Activated CD8-positive, alpha-beta T cell treated with anti-CD3 and anti-CD28 coated beads, Interleukin-2, amount 10 ng/mL, durations not matched to agents 7 days and 5 days (primary cell): Measurements from ENCODE around the gene DHX57. TPM values are rescaled to one million over a fixed set of nuclear protein-coding genes. Genes with fewer than 3 reads are reported as not detected.
"Not testable (repeated sequence)": the region's sequence is repeated elsewhere in the genome, so short reads cannot be mapped to it uniquely, and the experiment has no call there.

Source experiments
- ATAC-seq: fragments of 150-1000 bp; cut with Tn5 transposase; one replicate; pipeline ENCODE4 v1.10.0; 2021; ENCODE audit warnings: moderate library complexity
- CTCF ChIA-PET: fragments of 350-600 bp; sonication (Branson Sonifier 250); formaldehyde crosslinking; loops from one replicate; lab custom pipeline; 2021; ENCODE audit warnings: antibody characterized with exemption; lab: Charles Lee
- POLR2A ChIA-PET: fragments of 350-600 bp; sonication (Branson Sonifier 250); formaldehyde crosslinking; loops from one replicate; lab custom pipeline; 2021; ENCODE audit warnings: antibody characterized with exemption; lab: Charles Lee
- DNase-seq: peaks from one replicate; pipeline ENCODE4 v3.0.0-alpha.2; 2020
- H3K27ac Mint-ChIP-seq: one replicate; pipeline ENCODE4 v1.8.0; 2021; ENCODE audit warnings: mild to moderate bottlenecking, mixed read lengths
- H3K27me3 Mint-ChIP-seq: one replicate; pipeline ENCODE4 v1.8.0; 2021; ENCODE audit warnings: low read depth, mixed read lengths
- H3K36me3 Mint-ChIP-seq: one replicate; pipeline ENCODE4 v1.8.0; 2021; ENCODE audit warnings: low read depth, mixed read lengths
- H3K4me1 Mint-ChIP-seq: one replicate; pipeline ENCODE4 v1.8.0; 2021; ENCODE audit warnings: low read depth, mixed read lengths
- H3K4me3 Mint-ChIP-seq: one replicate; pipeline ENCODE4 v1.8.0; 2021; ENCODE audit warnings: mild to moderate bottlenecking, mixed read lengths
- H3K9me3 Mint-ChIP-seq: one replicate; pipeline ENCODE4 v1.8.0; 2022; ENCODE audit warnings: mixed read lengths; ENCODE audit not compliant: insufficient read depth
- total RNA-seq, 2 experiments: library from RNA; stranded (reverse); gene quantifications; one replicate each; pipeline ENCODE4 v1.2.3, GENCODE V29; 2021

Gene DHX57
- total RNA-seq, 2 experiments from 2014 or later = 13.4 to 15.3 TPM

GRCh38 chr2:38775097-38775920, 100.4 kb downstream of the DHX57 start:
- no peak for ATAC-seq
- CTCF ChIA-PET = interaction anchor here (1.4 kb wide), 1 partner anchor 59 kb away, joined by 4 read pairs; no protein-coding TSS in a partner anchor
- no peak for DNase-seq
- Mint-ChIP-seq H3K9me3 (no peaks in the 10 kb centered on the region), H3K4me3 (no peak overlapping the region), H3K4me1 (peaks cover 18% of the 10 kb centered on the region), H3K27me3 (peaks cover 16% of the 10 kb centered on the region), H3K27ac (no peak overlapping the region), H3K36me3 (peaks cover 5% of the 10 kb centered on the region)
- POLR2A ChIA-PET = interaction anchor here (2.5 kb wide), 1 partner anchor 24 kb away, joined by 23 read pairs; the partner anchor contains the start of gene SRSF7

GRCh38 chr2:38771632-38772031, 104.1 kb downstream of the DHX57 start:
- H3K4me3 Mint-ChIP-seq = no peak overlapping the region
- no peaks in the 10 kb centered on the region for H3K36me3 Mint-ChIP-seq
- H3K4me1 Mint-ChIP-seq = peaks cover 4% of the 10 kb centered on the region
- no peak overlapping the region for H3K27ac Mint-ChIP-seq
- ATAC-seq (no peak), DNase-seq (no peak)
- ChIA-PET CTCF (no interaction called here), POLR2A (interaction anchor here (5.2 kb wide), 1 partner anchor 20 kb away, joined by 35 read pairs; the partner anchor contains the start of gene SRSF7)
- H3K27me3 Mint-ChIP-seq = peaks cover 16% of the 10 kb centered on the region
- H3K9me3 Mint-ChIP-seq = no peaks in the 10 kb centered on the region

- Mint-ChIP-seq H3K27ac (no peak overlapping the region), H3K4me1 (peaks cover 13% of the 10 kb centered on the region), H3K27me3 (no peaks in the 10 kb centered on the region), H3K4me3 (no peak overlapping the region), H3K9me3 (no peaks in the 10 kb centered on the region), H3K36me3 (no peaks in the 10 kb centered on the region)
- no peak for ATAC-seq
- ChIA-PET CTCF (no interaction called here), POLR2A (no interaction called here)
- no peak for DNase-seq
These were observed 110.2 kb downstream of the DHX57 start for GRCh38 chr2:38765551-38765950.

- no peak overlapping the region for H3K27ac Mint-ChIP-seq
- peaks cover 13% of the 10 kb centered on the region for H3K4me1 Mint-ChIP-seq
- no peaks in the 10 kb centered on the region for H3K27me3 Mint-ChIP-seq
- ATAC-seq = no peak
- no peaks in the 10 kb centered on the region for H3K9me3 Mint-ChIP-seq
- POLR2A ChIA-PET = interaction anchor here (6.3 kb wide), 1 partner anchor 14 kb away, joined by 84 read pairs; the partner anchor contains the start of gene SRSF7
- no peak overlapping the region for H3K4me3 Mint-ChIP-seq
- no peaks in the 10 kb centered on the region for H3K36me3 Mint-ChIP-seq
- no peak for DNase-seq
- CTCF ChIA-PET = interaction anchor here (1.2 kb wide), 1 partner anchor 174 kb away, joined by 3 read pairs; no protein-coding TSS in a partner anchor
These were observed 110.6 kb downstream of the DHX57 start for GRCh38 chr2:38765149-38765548.

- CTCF ChIA-PET = interaction anchor here (0.9 to 1.9 kb wide), 5 partner anchors 13 to 182 kb away, joined by 3 to 5 read pairs (median 4); partner anchors contain the start of genes GEMIN6 and SRSF7
- POLR2A ChIA-PET = interaction anchor here (1.1 to 6.3 kb wide), 2 partner anchors 12 to 18 kb away, joined by 3 to 84 read pairs; partner anchors contain the start of gene SRSF7
- no peak for ATAC-seq
- Mint-ChIP-seq H3K27me3 (no peaks in the 10 kb centered on the region), H3K4me1 (peaks cover 13% of the 10 kb centered on the region), H3K36me3 (no peaks in the 10 kb centered on the region), H3K27ac (no peak overlapping the region), H3K4me3 (no peak overlapping the region), H3K9me3 (no peaks in the 10 kb centered on the region)
- DNase-seq = no peak
These were observed 112.0 kb downstream of the DHX57 start for GRCh38 chr2:38763728-38764127.

- H3K36me3 Mint-ChIP-seq = no peaks in the 10 kb centered on the region
- POLR2A ChIA-PET = interaction anchor here (1.1 to 6.3 kb wide), 2 partner anchors 12 to 17 kb away, joined by 3 to 84 read pairs; partner anchors contain the start of gene SRSF7
- CTCF ChIA-PET = interaction anchor here (1.4 to 1.9 kb wide), 3 partner anchors 12 to 182 kb away, joined by 4 to 5 read pairs (median 4); partner anchors contain the start of genes GEMIN6 and SRSF7
- peaks cover 13% of the 10 kb centered on the region for H3K4me1 Mint-ChIP-seq
- ATAC-seq (peak; percentile 85), DNase-seq (peak; percentile 55)
- H3K9me3 Mint-ChIP-seq = no peaks in the 10 kb centered on the region
- peak overlapping the region; percentile 33 for H3K27ac Mint-ChIP-seq
- no peak overlapping the region for H3K4me3 Mint-ChIP-seq
- no peaks in the 10 kb centered on the region for H3K27me3 Mint-ChIP-seq
These were observed 112.5 kb downstream of the DHX57 start for GRCh38 chr2:38763228-38763627.

- CTCF ChIA-PET, H3K27ac Mint-ChIP-seq, H3K36me3 Mint-ChIP-seq, DNase-seq, H3K4me3 Mint-ChIP-seq, POLR2A ChIA-PET, H3K9me3 Mint-ChIP-seq, ATAC-seq, H3K27me3 Mint-ChIP-seq: not testable (repeated sequence)
- peaks cover 14% of the 10 kb centered on the region for H3K4me1 Mint-ChIP-seq
These were observed 119.8 kb downstream of the DHX57 start for GRCh38 chr2:38755891-38756290.

GRCh38 chr2:38754506-38754905, 121.2 kb downstream of the DHX57 start:
- ChIA-PET CTCF (no interaction called here), POLR2A (interaction anchor here (1.0 to 1.6 kb wide), 2 partner anchors 11 to 153 kb away, joined by 3 to 4 read pairs; no protein-coding TSS in a partner anchor)
- no peaks in the 10 kb centered on the region for H3K27me3 Mint-ChIP-seq
- ATAC-seq = no peak
- no peaks in the 10 kb centered on the region for H3K9me3 Mint-ChIP-seq
- H3K4me3 Mint-ChIP-seq = peak overlapping the region; percentile 73
- peak overlapping the region; percentile 83 for H3K27ac Mint-ChIP-seq
- H3K36me3 Mint-ChIP-seq = peaks cover 15% of the 10 kb centered on the region
- H3K4me1 Mint-ChIP-seq = peaks cover 17% of the 10 kb centered on the region
- DNase-seq = no peak

- ChIA-PET POLR2A (interaction anchor here (1.0 to 1.6 kb wide), 2 partner anchors 10 to 153 kb away, joined by 3 to 4 read pairs; no protein-coding TSS in a partner anchor), CTCF (no interaction called here)
- Mint-ChIP-seq H3K27me3 (no peaks in the 10 kb centered on the region), H3K27ac (peak overlapping the region; percentile 82), H3K9me3 (no peaks in the 10 kb centered on the region), H3K4me1 (peaks cover 20% of the 10 kb centered on the region), H3K4me3 (peak overlapping the region; percentile 69), H3K36me3 (peaks cover 20% of the 10 kb centered on the region)
- DNase-seq (no peak), ATAC-seq (no peak)
These were observed 121.7 kb downstream of the DHX57 start for GRCh38 chr2:38754049-38754448.

GRCh38 chr2:38751596-38752410, 123.9 kb downstream of the DHX57 start:
- no peaks in the 10 kb centered on the region for H3K27me3 Mint-ChIP-seq
- CTCF ChIA-PET = interaction anchor here (0.9 to 1.5 kb wide), 10 partner anchors 9 to 170 kb away, joined by 3 to 9 read pairs (median 4); no protein-coding TSS in a partner anchor
- POLR2A ChIA-PET = interaction anchor here (0.6 to 6.4 kb wide), 84 partner anchors 9 to 1503 kb away, joined by 3 to 85 read pairs (median 4); partner anchors contain the start of genes ATL2, DHX57, GALM and GEMIN6
- H3K4me3 Mint-ChIP-seq = peak overlapping the region; percentile 93
- peak overlapping the region; percentile 98 for H3K27ac Mint-ChIP-seq
- peaks cover 41% of the 10 kb centered on the region for H3K4me1 Mint-ChIP-seq
- peaks cover 40% of the 10 kb centered on the region for H3K36me3 Mint-ChIP-seq
- no peaks in the 10 kb centered on the region for H3K9me3 Mint-ChIP-seq
- ATAC-seq = no peak
- DNase-seq = no peak
